ES-I3 (cell line): ENCODE results near the gene IL1F10.

ENCODE experiments used
- H3K36me3 ChIP-seq: 2 replicates; pipeline ENCODE4 v1.6.1; 2013; ENCODE audit warnings: mild to moderate bottlenecking, low read length, control low read depth, moderate library complexity; ENCODE audit not compliant: insufficient read depth
- H3K4me1 ChIP-seq: 2 replicates; pipeline ENCODE4 v1.6.1; 2013; ENCODE audit warnings: mild to moderate bottlenecking, control low read depth, low read length; ENCODE audit not compliant: insufficient read depth
- H3K9ac ChIP-seq: 2 replicates; pipeline ENCODE4 v1.6.1; 2013; ENCODE audit warnings: low read depth, mild to moderate bottlenecking, low read length, moderate library complexity
- H3K9me3 ChIP-seq: 2 replicates; pipeline ENCODE4 v1.6.1; 2013; ENCODE audit warnings: mild to moderate bottlenecking, low read length, moderate library complexity; ENCODE audit not compliant: control insufficient read depth, insufficient read depth

IL1F10 gene

DNA sequence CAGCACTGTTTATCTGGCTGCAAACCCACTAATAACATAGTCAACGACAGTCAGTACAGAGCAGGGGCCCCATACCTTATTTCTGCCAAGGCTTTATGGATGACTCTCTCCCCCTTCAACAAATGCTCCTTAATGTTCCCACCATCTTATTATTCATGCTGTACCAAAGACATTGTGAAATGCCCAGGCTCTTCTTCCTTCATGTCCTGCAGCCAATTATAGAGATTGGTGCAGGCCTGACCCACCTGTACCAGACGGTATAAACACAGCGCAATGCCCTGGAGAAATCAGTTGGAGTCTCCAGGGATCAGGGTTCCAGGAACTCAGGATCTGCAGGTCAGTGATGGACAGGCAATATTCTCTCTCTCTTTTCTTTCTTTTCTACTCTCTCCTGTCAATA lies at the start of gene IL1F10:
IL1F10 (plus strand) TSS at position 290 of the 400 bp plus-strand sequence. CDS start 4,769 bp downstream, outside the sequence.
- Histone ChIP-seq H3K9me3 (no peaks in the 10 kb centered on the region), H3K9ac (no peak within 1 kb of the TSS), H3K36me3 (no peaks in the 10 kb centered on the region), H3K4me1 (no peaks in the 10 kb centered on the region)

GRCh38 chr2:113018509-113018908 lies 49.3 kb upstream of the IL1F10 start:
- Histone ChIP-seq H3K9me3 (no peaks in the 10 kb centered on the region; the same call in 1 of the 2 replicates), H3K4me1 (no peaks in the 10 kb centered on the region), H3K36me3 (no peaks in the 10 kb centered on the region), H3K9ac (no peak overlapping the region)

- Histone ChIP-seq H3K9me3 (no peaks in the 10 kb centered on the region; the same call in 1 of the 2 replicates), H3K36me3 (no peaks in the 10 kb centered on the region), H3K9ac (no peak overlapping the region), H3K4me1 (no peaks in the 10 kb centered on the region)
Observed at GRCh38 chr2:113021312-113021711, 46.5 kb upstream of the IL1F10 start.

DNA sequence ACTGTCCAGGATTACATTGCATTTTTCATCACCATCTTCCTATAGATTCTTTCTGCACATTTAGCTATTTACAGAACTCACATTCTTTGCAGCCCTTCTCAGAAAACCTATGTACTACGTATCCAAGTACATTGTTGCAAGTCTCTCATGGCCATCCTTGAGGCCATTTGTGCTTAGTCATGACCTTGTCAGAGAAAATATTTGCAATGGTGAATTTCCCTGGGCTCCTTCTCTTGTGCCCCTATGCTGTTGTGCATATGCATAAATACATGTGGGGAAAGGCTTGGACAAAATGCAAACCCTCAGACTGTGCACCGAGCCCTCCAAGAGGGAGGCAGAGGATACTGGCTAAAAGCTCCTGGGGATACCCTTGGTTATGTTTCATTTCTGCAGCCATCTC lies 43.0 kb upstream of the IL1F10 start:
- H3K9me3 ChIP-seq: no peaks in the 10 kb centered on the region
- H3K4me1 ChIP-seq: no peaks in the 10 kb centered on the region; the same call in 1 of the 2 replicates
- H3K36me3 ChIP-seq: no peaks in the 10 kb centered on the region
- no peak overlapping the region for H3K9ac ChIP-seq

DNA sequence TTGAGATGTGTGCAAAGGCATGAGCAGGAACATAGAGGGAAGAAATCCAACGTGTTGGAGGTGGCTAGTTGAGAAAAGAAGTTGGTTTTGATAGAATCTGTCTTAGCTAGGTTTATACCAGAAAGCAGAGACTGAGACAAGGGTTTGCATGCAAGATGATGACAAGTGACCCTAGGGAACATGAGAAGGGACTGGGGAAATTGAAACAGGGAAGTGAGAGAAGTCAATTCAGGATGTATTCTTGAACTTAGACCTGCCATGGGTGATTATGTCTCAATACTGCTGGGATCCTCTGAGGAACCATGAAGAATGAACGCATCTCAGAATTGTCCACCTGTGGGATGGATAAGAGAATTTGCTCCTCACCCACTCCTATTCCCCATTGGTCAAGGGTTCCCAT lies 42.0 kb upstream of the IL1F10 start:
- Histone ChIP-seq H3K9ac (no peak overlapping the region), H3K9me3 (no peaks in the 10 kb centered on the region), H3K36me3 (no peaks in the 10 kb centered on the region), H3K4me1 (no peaks in the 10 kb centered on the region; the same call in 1 of the 2 replicates)

DNA sequence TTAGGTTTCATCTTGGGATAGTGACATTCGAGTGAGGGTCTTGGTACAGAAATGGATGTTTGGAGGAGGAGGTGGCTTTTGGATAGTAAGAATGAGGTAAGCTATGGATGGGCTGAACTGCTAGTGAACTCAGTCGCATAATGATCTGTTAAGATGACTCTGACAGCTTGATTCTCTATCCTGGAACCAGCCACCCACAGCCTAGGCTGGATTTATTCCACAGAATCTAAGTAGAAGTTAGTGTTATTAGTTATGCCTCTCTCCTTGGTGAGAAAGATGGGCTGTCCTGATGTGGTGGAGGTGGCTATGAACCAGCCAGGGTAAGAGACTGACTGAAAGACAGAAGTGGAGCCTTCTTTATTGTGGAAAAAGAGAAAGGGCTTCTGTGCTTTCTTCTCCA lies 40.1 kb upstream of the IL1F10 start:
- H3K9me3 ChIP-seq: no peaks in the 10 kb centered on the region
- no peaks in the 10 kb centered on the region; the same call in 1 of the 2 replicates for H3K4me1 ChIP-seq
- no peak overlapping the region for H3K9ac ChIP-seq
- no peaks in the 10 kb centered on the region for H3K36me3 ChIP-seq

GRCh38 chr2:113028112-113028511 lies 39.7 kb upstream of the IL1F10 start:
- Histone ChIP-seq H3K4me1 (no peaks in the 10 kb centered on the region; the same call in 1 of the 2 replicates), H3K36me3 (no peaks in the 10 kb centered on the region), H3K9ac (no peak overlapping the region), H3K9me3 (no peaks in the 10 kb centered on the region)

- H3K4me1 ChIP-seq: no peaks in the 10 kb centered on the region; the same call in 1 of the 2 replicates
- no peaks in the 10 kb centered on the region for H3K36me3 ChIP-seq
- H3K9ac ChIP-seq: no peak overlapping the region
- no peaks in the 10 kb centered on the region for H3K9me3 ChIP-seq
Observed at GRCh38 chr2:113032737-113033136, 35.0 kb upstream of the IL1F10 start.

DNA sequence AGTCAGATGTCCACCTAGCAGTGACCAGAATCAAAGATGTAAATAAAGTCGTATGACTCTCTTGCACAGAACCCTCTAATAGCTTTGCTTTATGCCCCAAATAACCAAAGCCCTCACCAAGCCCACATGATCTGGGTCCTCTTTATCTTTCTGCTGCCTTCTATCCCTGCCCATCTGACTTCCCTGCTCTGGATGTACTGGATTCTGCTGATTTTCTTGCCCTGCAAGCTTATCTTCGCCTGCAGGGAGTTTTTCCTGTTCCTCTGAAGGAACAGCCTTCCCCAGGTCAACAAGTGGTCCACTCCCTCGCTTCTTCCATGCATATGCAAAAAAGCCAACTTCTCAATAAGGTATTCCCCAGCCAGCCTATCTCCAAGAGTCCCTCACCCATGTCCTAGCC lies 33.8 kb upstream of the IL1F10 start:
- Histone ChIP-seq H3K36me3 (no peaks in the 10 kb centered on the region), H3K9ac (no peak overlapping the region), H3K4me1 (no peaks in the 10 kb centered on the region), H3K9me3 (no peaks in the 10 kb centered on the region)

DNA sequence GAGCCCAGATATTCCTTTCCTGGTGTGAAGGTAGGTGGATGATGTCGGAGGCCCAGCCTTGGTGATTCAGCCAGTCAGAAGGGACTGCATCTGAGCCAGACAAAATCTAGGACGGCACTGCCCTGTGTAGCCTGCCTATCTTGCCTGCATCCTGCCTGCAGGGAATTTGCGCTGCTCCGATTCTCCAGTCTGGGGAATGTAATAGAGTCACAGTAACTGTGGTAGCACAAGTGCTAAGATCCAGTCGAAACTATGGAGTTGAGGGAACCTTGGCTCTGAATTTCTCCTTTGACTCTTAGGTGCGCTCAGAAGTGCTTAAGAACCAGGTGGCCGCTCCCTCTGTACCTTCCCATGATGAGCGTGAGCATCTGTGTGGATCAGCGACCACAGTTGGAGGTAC lies 31.0 kb upstream of the IL1F10 start:
- Histone ChIP-seq H3K4me1 (no peaks in the 10 kb centered on the region), H3K9me3 (no peaks in the 10 kb centered on the region), H3K36me3 (no peaks in the 10 kb centered on the region), H3K9ac (no peak overlapping the region)

GRCh38 chr2:113038291-113038690 lies 29.5 kb upstream of the IL1F10 start:
- H3K36me3 ChIP-seq: no peaks in the 10 kb centered on the region
- H3K4me1 ChIP-seq: no peaks in the 10 kb centered on the region
- H3K9me3 ChIP-seq: no peaks in the 10 kb centered on the region
- H3K9ac ChIP-seq: no peak overlapping the region

GRCh38 chr2:113039158-113039557 lies 28.6 kb upstream of the IL1F10 start:
- Histone ChIP-seq H3K36me3 (no peaks in the 10 kb centered on the region), H3K9me3 (no peaks in the 10 kb centered on the region), H3K4me1 (no peaks in the 10 kb centered on the region), H3K9ac (no peak overlapping the region)

- Histone ChIP-seq H3K36me3 (no peaks in the 10 kb centered on the region), H3K4me1 (no peaks in the 10 kb centered on the region), H3K9ac (no peak overlapping the region), H3K9me3 (no peaks in the 10 kb centered on the region)
Observed at GRCh38 chr2:113039719-113040118, 28.1 kb upstream of the IL1F10 start.

DNA sequence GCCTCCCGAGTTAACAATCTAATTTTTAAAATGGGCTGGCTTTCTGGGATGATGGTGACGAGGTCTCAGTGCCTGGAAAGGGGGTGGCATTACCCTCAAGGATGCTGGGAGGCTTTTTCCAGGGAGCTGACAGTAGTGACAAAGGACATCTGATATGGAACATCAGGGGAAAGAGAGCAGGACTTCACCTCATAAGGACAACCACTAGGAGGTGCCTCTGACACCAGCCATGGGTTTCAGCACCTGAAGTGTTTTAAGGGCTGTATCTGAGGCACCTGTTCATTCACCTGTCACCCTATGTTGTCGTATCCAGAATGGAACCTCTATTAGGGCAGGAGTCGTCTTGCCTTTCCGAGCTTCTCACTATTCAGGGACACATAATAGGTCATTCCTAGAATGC lies 25.9 kb upstream of the IL1F10 start:
- Histone ChIP-seq H3K9me3 (no peaks in the 10 kb centered on the region), H3K36me3 (no peaks in the 10 kb centered on the region), H3K9ac (no peak overlapping the region), H3K4me1 (no peaks in the 10 kb centered on the region)

DNA sequence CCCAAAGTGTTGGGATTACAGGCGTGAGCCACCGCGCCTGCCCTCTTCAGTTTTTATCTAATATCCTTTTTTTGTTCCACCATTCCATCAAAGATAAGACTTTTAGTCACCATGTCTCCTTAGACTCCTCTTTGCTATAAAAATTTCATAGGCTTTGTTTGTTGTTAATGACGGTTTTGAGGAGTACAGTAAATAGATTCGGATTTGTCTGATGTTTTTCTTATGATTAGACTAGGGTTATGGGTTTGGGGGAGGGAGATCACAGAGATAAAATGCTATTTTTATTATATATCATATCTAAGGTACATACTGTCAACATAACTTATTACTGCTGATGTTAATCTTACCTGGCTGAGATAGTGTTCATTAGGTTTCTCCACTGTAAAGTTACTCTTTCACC lies 21.3 kb upstream of the IL1F10 start:
- no peaks in the 10 kb centered on the region; the same call in 1 of the 2 replicates for H3K9me3 ChIP-seq
- H3K4me1 ChIP-seq: no peaks in the 10 kb centered on the region
- no peak overlapping the region for H3K9ac ChIP-seq
- no peaks in the 10 kb centered on the region for H3K36me3 ChIP-seq
